Stimulated activated naive CD8-positive, alpha-beta T cell treated with anti-CD3 and anti-CD28 coated beads, Interleukin-15, Interleukin-2, amounts not matched to agents 100 ng/mL and 50 ng/mL, for 24 hours (primary cell): ENCODE results near the gene NPDC1.
"Not testable (repeated sequence)": the region's sequence is repeated elsewhere in the genome, so short reads cannot be mapped to it uniquely, and the experiment has no call there.

ENCODE experiments used
- H3K27ac Mint-ChIP-seq: one replicate; pipeline ENCODE4 v1.8.0; 2021; ENCODE audit warnings: mild to moderate bottlenecking, mixed read lengths
- H3K27me3 Mint-ChIP-seq: one replicate; pipeline ENCODE4 v1.8.0; 2021; ENCODE audit warnings: mixed read lengths
- H3K36me3 Mint-ChIP-seq: one replicate; pipeline ENCODE4 v1.8.0; 2021; ENCODE audit warnings: low read depth, mixed read lengths
- H3K4me1 Mint-ChIP-seq: one replicate; pipeline ENCODE4 v1.8.0; 2021; ENCODE audit warnings: low read depth, mixed read lengths
- H3K4me3 Mint-ChIP-seq: one replicate; pipeline ENCODE4 v1.8.0; 2021; ENCODE audit warnings: mild to moderate bottlenecking, mixed read lengths
- H3K9me3 Mint-ChIP-seq: one replicate; pipeline ENCODE4 v1.8.0; 2021; ENCODE audit warnings: mixed read lengths

The NPDC1 gene

DNA sequence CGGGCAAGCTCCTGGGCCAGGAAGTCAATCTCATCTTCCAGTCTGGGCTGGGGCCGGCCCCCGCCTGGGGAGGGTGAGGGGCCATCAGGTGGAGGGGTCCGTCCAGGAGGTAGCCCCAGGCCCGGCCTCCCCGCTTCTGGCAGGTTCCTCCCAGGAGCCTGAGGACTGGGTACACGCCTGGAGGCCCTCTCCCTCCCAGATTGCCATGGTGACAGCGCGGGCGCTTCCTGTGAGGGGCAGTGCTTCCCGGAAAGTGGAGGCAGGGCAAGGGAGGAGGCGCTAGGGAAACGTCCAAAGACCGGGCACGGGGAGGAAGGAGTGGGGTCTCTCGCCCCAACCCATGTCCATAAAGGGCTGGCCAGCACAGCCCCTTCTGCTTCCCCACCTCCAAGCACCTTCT is 4.9 kb downstream of the NPDC1 start:
- Mint-ChIP-seq H3K4me3 (no peak overlapping the region), H3K9me3 (no peaks in the 10 kb centered on the region), H3K27me3 (peaks cover 6% of the 10 kb centered on the region), H3K27ac (no peak overlapping the region), H3K36me3 (no peaks in the 10 kb centered on the region), H3K4me1 (peaks cover 13% of the 10 kb centered on the region)

DNA sequence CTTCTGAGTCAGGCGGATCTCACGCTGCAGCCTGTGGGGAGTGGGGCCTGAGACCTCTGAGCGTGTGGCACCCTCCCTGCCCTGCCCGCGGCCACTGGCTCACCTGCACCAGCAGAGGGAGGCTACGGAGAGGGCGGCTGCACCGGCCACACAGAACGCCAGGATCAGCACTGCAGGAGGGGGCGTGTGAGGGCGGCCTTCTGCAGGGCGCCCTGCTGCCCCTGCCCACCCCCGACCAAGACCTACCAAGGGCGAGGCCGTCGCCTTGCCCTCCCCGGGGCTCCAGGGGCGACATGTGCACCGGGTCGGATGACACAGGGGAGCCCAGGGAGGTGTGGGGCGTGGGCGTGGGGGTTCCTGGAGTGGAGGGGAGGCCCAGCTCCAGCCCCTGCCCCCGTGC is 5.4 kb downstream of the NPDC1 start:
- Mint-ChIP-seq H3K27me3 (peaks cover 6% of the 10 kb centered on the region), H3K9me3 (no peaks in the 10 kb centered on the region), H3K4me1 (peaks cover 13% of the 10 kb centered on the region), H3K36me3 (no peaks in the 10 kb centered on the region), H3K4me3 (no peak overlapping the region), H3K27ac (no peak overlapping the region)

DNA sequence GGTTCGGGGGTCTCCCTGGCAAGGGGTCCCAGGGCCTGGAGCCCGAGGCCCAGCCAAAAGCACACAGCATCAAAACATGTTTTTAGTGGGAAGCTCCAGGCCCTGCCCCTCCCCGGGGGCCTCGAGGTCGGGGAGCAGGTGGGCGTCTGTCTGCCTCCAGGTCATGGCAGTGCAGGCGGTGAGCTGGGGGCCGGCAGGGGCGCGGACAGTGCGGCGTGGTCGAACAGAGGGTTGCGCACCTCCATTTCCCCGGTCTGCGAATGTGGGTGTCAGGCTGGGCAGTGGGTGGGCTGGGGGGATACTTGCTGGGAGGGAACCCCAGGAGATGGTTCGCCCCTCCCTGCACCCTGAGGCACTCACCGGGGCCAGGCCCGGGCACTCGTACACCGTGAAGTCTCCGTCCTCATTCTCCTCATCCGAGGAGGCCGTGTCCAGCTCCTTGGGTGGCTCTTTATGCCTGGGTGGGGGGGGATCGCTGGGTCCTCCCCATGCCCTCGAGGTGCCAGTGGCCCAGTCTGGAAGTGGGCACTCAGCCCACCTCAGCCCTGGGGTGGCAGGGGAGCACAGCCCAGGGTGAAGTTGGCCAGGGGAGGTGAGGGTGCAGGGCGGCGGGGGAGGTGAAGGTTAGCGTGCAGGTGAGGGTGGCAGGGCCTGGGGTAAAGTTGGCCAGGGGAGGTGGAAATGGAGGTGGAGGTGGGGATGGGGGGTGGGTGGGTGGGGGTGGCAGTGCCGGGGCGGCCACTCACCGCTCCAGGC is 6.2 kb downstream of the NPDC1 start:
- Mint-ChIP-seq H3K9me3 (no peaks in the 10 kb centered on the region), H3K4me3 (no peak overlapping the region), H3K36me3 (no peaks in the 10 kb centered on the region), H3K27me3 (peaks cover 2% of the 10 kb centered on the region), H3K4me1 (peaks cover 11% of the 10 kb centered on the region), H3K27ac (no peak overlapping the region)

DNA sequence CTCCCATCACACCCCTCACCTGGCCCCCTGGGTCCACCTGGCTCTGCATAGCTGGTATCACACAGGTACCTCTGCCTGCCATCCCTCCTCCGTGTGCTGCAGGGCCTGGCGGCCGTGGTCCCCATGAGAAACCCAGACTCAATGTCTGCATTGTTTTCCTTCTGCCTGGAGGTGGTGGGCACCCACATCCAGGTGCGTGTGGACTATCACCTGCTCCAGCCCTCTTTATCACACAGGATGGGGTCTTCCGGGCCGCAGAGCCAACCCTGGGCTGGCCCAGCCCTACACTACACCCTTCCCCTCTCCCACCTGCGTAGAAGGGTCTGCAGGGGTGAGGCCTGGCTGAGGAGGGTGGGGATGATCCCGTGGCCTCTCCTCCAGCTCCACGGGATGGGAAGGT is 7.1 kb downstream of the NPDC1 start:
- Mint-ChIP-seq H3K4me1 (peaks cover 10% of the 10 kb centered on the region), H3K36me3 (no peaks in the 10 kb centered on the region), H3K9me3 (no peaks in the 10 kb centered on the region), H3K27ac (no peak overlapping the region), H3K4me3 (no peak overlapping the region), H3K27me3 (no peaks in the 10 kb centered on the region)

DNA sequence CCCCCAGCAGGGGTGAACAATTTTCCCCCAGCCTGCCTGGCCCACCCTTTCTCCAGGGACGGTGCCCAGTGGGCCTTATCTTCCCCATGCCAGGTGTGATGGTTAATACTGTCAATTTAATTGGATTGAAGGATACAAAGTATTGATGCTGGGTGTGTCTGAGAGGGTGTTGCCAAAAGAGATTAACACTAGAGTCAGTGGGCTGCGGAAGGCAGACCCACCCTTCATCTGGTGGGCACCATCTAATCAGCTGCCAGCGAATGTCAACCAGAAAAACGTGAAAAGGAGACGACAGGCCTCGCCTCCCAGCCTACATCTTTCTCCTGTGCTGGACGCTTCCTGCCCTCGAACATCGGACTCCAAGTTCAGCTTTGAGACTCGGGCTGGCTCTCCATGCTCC is 8.5 kb downstream of the NPDC1 start:
- Mint-ChIP-seq H3K36me3 (no peaks in the 10 kb centered on the region), H3K27ac (no peak overlapping the region), H3K4me1 (peaks cover 22% of the 10 kb centered on the region), H3K4me3 (no peak overlapping the region), H3K27me3 (no peaks in the 10 kb centered on the region), H3K9me3 (no peaks in the 10 kb centered on the region)

DNA sequence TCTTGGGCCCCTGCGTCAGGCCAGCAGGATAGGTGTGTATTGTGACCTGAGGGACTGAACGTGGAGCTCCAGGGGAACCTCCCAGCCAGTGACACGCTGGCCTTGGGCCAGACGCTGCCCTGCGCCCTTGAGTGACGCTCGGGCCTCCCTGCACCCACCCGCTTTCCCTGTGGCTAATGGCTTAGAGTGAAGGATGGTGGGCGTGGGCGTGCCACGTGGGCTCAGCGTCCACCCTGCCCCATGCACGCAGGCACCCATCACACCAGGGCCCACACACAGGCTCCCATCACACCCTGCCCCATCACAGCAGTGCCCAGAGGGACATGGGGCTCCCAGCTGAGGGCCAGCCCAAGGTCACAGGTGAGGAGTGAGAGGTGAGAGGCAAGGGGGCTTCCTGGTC is 8.9 kb downstream of the NPDC1 start:
- no peaks in the 10 kb centered on the region for H3K36me3 Mint-ChIP-seq
- H3K27ac Mint-ChIP-seq: no peak overlapping the region
- peaks cover 25% of the 10 kb centered on the region for H3K4me1 Mint-ChIP-seq
- H3K9me3 Mint-ChIP-seq: no peaks in the 10 kb centered on the region
- no peaks in the 10 kb centered on the region for H3K27me3 Mint-ChIP-seq
- H3K4me3 Mint-ChIP-seq: no peak overlapping the region

DNA sequence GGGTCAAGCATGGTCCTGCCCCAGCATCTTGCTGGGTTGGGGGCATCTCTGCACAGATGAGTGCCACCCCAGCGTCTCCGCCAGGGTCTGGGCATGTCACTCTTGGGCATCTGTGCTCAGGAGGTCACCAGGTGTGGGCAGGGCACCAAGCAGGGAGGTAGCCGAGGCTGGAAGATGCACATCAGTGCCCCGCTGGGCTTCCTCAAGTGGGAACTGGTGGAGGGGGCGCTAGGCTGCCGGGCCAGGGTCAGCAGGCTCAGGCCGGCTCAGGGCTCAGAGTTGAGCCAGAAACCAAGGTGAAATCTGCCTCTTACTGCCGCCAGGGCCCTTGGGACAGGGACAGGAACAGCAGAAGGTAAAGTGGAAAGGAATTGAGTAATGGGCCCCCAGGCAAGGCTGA is 10.0 kb downstream of the NPDC1 start:
- Mint-ChIP-seq H3K9me3 (no peaks in the 10 kb centered on the region), H3K4me1 (peaks cover 31% of the 10 kb centered on the region), H3K4me3 (no peak overlapping the region), H3K36me3 (no peaks in the 10 kb centered on the region), H3K27ac (no peak overlapping the region), H3K27me3 (no peaks in the 10 kb centered on the region)

DNA sequence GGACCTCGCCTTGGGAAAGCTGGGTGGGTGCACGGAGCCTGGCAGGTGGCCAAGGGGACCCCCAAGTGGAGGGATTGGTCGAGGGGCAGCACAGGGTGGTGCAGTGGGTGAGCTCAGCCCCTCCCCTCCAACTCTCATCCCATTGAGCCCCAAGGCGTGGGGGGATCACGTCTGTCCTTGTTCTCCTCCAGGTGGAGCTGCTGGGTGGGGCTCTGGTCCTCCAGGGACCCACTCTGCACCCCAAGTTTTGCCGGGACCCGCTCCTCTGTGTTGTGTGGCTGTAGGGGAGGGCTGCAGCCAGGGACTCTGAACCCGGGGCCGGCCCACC is 10.5 kb downstream of the NPDC1 start:
- Mint-ChIP-seq H3K4me1 (peaks cover 36% of the 10 kb centered on the region), H3K4me3 (no peak overlapping the region), H3K9me3 (no peaks in the 10 kb centered on the region), H3K36me3 (no peaks in the 10 kb centered on the region), H3K27me3 (no peaks in the 10 kb centered on the region), H3K27ac (no peak overlapping the region)

DNA sequence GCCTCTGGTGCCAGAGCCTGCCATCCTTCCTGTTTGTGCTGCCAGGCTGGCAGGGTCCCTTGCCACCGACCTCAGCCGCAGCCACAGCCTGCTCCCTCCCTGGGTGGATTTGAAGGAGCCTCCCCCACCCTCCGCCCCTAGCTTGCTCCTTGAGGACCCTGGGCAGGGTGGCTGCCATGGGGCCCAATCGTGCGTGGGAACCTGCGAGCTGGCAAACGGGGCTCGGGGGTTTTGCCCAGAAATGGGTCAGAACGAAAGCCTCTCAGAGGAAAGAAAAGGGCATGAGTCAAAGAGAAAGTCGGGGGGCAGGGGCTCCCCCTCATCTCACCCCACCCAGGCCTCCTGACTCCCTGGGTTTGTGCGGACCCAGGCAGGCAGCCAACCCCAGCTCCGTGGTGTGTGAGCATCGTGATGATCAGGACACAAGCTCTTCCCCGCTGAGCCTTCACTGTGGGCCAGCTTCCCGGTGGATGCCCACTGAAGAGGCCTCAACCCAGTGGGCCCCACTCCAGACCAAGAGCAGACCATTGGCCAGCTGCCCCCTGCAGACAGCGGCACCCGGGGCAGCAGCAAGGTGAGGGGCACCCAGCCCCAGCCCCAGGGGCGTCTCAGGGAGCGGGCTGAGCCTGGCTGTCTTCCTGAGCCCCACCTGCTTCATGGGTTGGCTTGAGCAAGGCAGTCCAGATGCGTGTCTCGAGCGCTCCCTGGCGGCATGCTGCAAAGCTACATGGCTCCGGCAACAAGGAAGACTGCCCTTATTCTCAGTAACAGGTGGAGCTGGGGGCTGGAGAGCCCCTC is 11.1 kb downstream of the NPDC1 start:
- Mint-ChIP-seq H3K4me3 (peak overlapping the region; percentile 53), H3K27ac (peak overlapping the region; percentile 63), H3K27me3 (no peaks in the 10 kb centered on the region), H3K9me3 (no peaks in the 10 kb centered on the region), H3K36me3 (no peaks in the 10 kb centered on the region), H3K4me1 (peaks cover 40% of the 10 kb centered on the region)

DNA sequence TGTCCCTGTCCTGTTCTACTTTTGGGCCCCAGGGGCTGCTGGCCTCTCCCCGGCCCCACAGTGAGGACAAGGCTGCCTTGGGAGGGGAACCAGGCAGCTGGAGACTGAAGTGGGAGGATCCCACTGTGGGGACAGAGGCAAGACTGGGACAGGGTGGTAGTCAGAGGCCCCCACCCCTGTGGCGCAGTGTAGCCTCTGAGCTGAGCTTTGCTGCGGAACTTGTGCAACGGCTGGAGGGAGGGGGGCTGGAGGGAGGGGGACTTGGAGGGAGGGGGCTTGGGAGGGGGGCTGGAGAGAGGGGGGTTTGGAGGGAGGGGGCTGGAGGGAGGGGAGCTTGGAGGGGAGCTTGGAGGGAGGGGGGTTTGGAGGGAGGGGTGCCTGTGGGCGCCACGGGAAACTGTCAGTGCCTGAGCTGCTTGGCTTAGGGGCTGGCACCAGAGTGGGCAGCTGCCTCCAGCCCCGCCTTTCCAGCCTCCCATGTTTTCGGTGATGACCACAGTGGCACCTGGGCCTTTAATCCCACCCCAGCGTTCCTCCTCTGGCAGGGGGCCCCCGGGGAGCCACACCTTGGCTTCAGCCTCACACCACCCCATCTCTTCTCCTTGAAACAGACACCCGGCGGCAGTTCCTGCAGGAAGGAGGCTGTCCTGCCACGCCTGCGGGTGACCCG is 11.8 kb downstream of the NPDC1 start:
- Mint-ChIP-seq H3K9me3 (no peaks in the 10 kb centered on the region), H3K4me3 (peak overlapping the region; percentile 53), H3K4me1 (peaks cover 47% of the 10 kb centered on the region), H3K27ac (peak overlapping the region; percentile 63), H3K27me3 (no peaks in the 10 kb centered on the region), H3K36me3 (no peaks in the 10 kb centered on the region)

DNA sequence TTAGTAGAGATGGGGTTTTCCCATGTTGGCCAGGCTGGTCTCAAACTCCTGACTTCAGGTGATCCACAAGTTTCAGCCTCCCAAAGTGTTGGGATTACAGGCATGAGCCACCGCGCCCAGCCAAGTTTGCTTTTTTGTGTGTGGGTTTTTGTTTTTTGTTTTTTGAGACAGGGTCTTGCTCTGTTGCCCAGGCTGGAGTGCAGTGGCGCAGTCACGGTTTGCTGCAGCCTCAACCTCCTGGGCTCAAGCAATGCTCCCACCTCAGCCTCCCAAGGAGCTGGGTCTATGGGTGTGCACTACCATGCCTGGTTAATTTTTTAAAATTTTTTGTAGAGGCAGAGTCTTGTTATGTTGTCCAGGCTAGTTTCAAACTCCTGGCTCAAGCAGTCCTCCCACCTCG is 12.5 kb downstream of the NPDC1 start:
- H3K27ac Mint-ChIP-seq, H3K27me3 Mint-ChIP-seq, H3K9me3 Mint-ChIP-seq, H3K4me3 Mint-ChIP-seq, H3K36me3 Mint-ChIP-seq: not testable (repeated sequence)
- H3K4me1 Mint-ChIP-seq: peaks cover 53% of the 10 kb centered on the region

DNA sequence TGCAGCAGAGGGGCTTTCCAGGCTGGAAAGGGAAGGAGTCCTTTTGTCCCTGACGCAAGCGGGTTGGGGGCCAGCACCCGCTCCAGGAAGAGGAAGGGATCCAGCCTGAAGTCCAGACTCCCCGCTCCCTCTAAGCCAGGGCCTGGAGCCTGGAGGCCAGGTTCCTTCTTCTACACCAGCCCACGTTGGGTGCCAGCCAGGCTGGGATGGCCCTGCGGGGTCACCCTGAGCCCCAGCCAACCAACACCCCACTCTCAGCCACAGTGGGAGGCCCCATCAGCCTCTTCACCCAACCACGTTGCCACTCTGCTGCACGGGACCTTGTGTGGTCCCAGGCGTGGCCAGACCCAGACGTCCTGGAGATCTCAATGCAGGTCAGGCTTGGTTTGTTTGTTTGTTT is 13.1 kb downstream of the NPDC1 start:
- peak overlapping the region; percentile 40 for H3K4me3 Mint-ChIP-seq
- no peaks in the 10 kb centered on the region for H3K36me3 Mint-ChIP-seq
- no peaks in the 10 kb centered on the region for H3K9me3 Mint-ChIP-seq
- no peak overlapping the region for H3K27ac Mint-ChIP-seq
- no peaks in the 10 kb centered on the region for H3K27me3 Mint-ChIP-seq
- H3K4me1 Mint-ChIP-seq: peaks cover 53% of the 10 kb centered on the region

DNA sequence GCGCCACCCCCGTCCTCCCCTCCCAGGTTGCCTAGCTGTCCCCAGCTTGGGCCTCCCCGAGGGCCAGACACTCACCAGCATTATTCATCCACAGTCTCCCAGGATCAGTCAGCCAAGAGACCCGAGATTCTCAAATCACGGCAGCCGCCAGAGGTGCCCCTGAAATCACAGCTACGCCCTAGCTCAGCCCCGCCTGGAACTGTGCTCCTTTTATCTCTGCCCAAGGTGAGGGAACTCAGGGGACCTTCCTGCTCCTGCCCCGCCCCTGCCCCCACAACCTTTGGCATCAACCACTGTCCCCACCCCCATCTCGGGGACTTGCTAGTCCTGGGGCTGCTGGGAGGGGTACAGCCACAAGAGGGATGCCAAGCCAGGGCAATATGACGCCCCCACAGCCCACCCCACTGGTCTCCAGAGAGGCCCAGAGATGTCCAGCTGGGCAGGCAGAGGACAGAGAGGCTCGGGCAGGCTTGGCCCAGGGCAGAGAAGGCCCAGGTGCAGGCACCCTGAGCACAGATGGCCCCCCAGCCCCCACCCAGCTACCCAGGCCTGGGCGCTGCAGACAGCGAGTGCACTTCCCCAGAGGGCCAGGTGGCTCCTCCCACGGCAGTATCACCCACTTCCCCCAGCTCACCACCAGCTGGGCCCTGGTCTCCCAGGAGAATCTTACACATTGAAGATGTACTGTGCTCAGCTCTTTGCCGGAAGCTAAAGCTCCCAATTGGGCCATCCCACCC is 13.9 kb downstream of the NPDC1 start, which contains the start of gene FUT7:
Gene FUT7 (minus strand): TSS at position 185 of the 737 bp plus-strand sequence. CDS start 97 bp downstream, at position 88.
- Mint-ChIP-seq H3K27ac (no peak within 1 kb of the TSS), H3K4me3 (peak within 1 kb of the TSS; percentile 47), H3K36me3 (no peaks in the 10 kb centered on the region), H3K27me3 (no peaks in the 10 kb centered on the region), H3K4me1 (peaks cover 57% of the 10 kb centered on the region), H3K9me3 (no peaks in the 10 kb centered on the region)

DNA sequence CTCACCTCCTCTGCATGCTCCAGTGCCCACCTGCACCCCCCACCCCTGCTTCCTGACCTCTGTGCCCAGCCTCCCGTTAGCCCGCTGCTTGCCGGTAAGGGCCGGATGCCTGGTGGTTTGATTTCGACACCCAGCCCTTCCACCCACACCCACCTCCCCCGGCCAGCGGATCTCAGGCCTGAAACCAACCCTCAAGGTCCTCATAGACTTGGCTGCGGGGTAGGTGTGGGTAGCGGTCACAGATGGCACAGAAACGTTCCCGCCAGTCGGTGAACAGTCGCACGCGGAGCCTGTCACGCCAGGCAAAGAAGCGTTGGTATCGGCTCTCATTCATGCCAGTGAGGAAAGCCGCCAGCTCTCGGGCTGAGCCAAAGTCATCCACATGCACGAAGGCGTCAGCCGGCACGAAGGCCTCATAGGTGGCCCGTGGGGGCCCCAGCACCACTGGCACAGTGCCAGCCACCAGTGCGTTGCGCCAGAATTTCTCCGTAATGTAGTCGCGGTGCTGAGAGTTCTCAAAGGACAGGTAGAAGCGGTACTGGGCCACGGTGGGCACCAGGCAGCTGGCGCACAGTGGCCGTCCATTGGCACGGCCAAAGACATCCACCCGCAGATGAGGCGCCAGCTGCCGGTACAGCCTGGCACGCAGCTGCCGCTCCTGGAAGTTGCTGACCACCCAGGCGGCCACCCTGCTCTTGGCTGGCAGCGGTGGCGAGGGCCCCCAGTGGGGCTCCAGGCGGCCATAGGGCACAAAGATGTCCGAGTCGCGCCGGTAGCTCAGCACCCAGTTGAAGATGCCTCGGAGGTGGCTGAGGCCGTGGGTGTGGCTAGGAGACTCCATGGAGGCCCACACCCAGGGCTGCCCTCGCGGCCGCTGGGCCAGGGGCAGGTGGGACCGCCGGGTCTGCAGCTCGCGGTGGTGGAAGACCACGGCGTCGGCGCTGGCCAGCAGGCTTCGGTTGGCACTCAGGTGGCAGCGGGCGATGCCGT is 15.1 kb downstream of the NPDC1 start:
- H3K36me3 Mint-ChIP-seq: no peaks in the 10 kb centered on the region
- peaks cover 57% of the 10 kb centered on the region for H3K4me1 Mint-ChIP-seq
- H3K27ac Mint-ChIP-seq: no peak overlapping the region
- no peaks in the 10 kb centered on the region for H3K27me3 Mint-ChIP-seq
- peak overlapping the region; percentile 33 for H3K4me3 Mint-ChIP-seq
- H3K9me3 Mint-ChIP-seq: no peaks in the 10 kb centered on the region
